Central memory CD8-positive, alpha-beta T cell (primary cell): ENCODE data around the gene OR1N2.
"Not testable (repeated sequence)": the region's sequence is repeated elsewhere in the genome, so short reads cannot be mapped to it uniquely, and the experiment has no call there.

Source experiments
- ATAC-seq: fragments of 150-1000 bp; cut with Tn5 transposase; replicated peaks from 2 replicates; pipeline ENCODE4 v1.10.0; 2022; ENCODE audit warnings: mild to moderate bottlenecking, moderate FRiP score, moderate number of reproducible peaks; ENCODE audit not compliant: poor library complexity, severe bottlenecking; ENCODE audit errors: extremely low read depth
- DNase-seq, 2 donors: peaks; one replicate each; pipeline ENCODE4 v3.0.0; 2021; ENCODE audit warnings: low spot score in 2 of 2
- H3K27ac Mint-ChIP-seq: one replicate; pipeline ENCODE4 v1.8.0; 2022; ENCODE audit warnings: low read depth, mild to moderate bottlenecking, moderate library complexity, mixed read lengths
- H3K27me3 Mint-ChIP-seq: one replicate; pipeline ENCODE4 v1.8.0; 2022; ENCODE audit warnings: mixed read lengths
- H3K36me3 Mint-ChIP-seq: one replicate; pipeline ENCODE4 v1.8.0; 2022; ENCODE audit warnings: mild to moderate bottlenecking, moderate library complexity, mixed read lengths; ENCODE audit not compliant: insufficient read depth
- H3K4me1 Mint-ChIP-seq: one replicate; pipeline ENCODE4 v1.8.0; 2022; ENCODE audit warnings: mixed read lengths
- H3K4me3 Mint-ChIP-seq: one replicate; pipeline ENCODE4 v1.8.0; 2022; ENCODE audit warnings: mild to moderate bottlenecking, moderate library complexity, mixed read lengths
- H3K9me3 Mint-ChIP-seq: one replicate; pipeline ENCODE4 v1.8.0; 2022; ENCODE audit warnings: mixed read lengths

Gene OR1N2

GRCh38 chr9:122552812-122553211, at the start of gene OR1N2:
OR1N2 (plus strand) TSS chr9:122553112; CDS start chr9:122553212, 100 bp downstream.
- peaks cover 49% of the 10 kb centered on the region for H3K27me3 Mint-ChIP-seq
- H3K4me3 Mint-ChIP-seq: no peak within 1 kb of the TSS
- DNase-seq (no peak), ATAC-seq (no peak)
- no peaks in the 10 kb centered on the region for H3K4me1 Mint-ChIP-seq
- H3K36me3 Mint-ChIP-seq: no peaks in the 10 kb centered on the region
- H3K9me3 Mint-ChIP-seq: no peaks in the 10 kb centered on the region
- no peak within 1 kb of the TSS for H3K27ac Mint-ChIP-seq

- no peaks in the 10 kb centered on the region for H3K9me3 Mint-ChIP-seq
- no peaks in the 10 kb centered on the region for H3K36me3 Mint-ChIP-seq
- H3K27ac Mint-ChIP-seq: no peak overlapping the region
- no peak overlapping the region for H3K4me3 Mint-ChIP-seq
- DNase-seq (no peak), ATAC-seq (no peak)
- H3K27me3 Mint-ChIP-seq: peaks cover 40% of the 10 kb centered on the region
- no peaks in the 10 kb centered on the region for H3K4me1 Mint-ChIP-seq
These were observed 45.9 kb upstream of the OR1N2 start for GRCh38 chr9:122506964-122507363.

- peaks cover 2% of the 10 kb centered on the region for H3K36me3 Mint-ChIP-seq
- H3K4me3 Mint-ChIP-seq: no peak within 1 kb of the TSS
- ATAC-seq (no peak), DNase-seq (no peak)
- no peaks in the 10 kb centered on the region for H3K4me1 Mint-ChIP-seq
- H3K27me3 Mint-ChIP-seq: peaks cover 40% of the 10 kb centered on the region
- no peak within 1 kb of the TSS for H3K27ac Mint-ChIP-seq
- no peaks in the 10 kb centered on the region for H3K9me3 Mint-ChIP-seq
These were observed 42.4 kb upstream of the OR1N2 start, which contains the start of gene OR1J2 for GRCh38 chr9:122510502-122510901. OR1J2 (plus strand) TSS chr9:122510802; CDS start chr9:122510802, 0 bp downstream.

- Mint-ChIP-seq H3K9me3 (no peaks in the 10 kb centered on the region), H3K4me1 (no peaks in the 10 kb centered on the region), H3K27ac (no peak overlapping the region), H3K36me3 (peaks cover 2% of the 10 kb centered on the region), H3K27me3 (peaks cover 7% of the 10 kb centered on the region), H3K4me3 (no peak overlapping the region)
- no peak for DNase-seq
- no peak for ATAC-seq
These were observed 34.7 kb upstream of the OR1N2 start for GRCh38 chr9:122518226-122518625.

- DNase-seq: no peak
- Mint-ChIP-seq H3K27me3 (peaks cover 13% of the 10 kb centered on the region), H3K4me1 (no peaks in the 10 kb centered on the region), H3K36me3 (peaks cover 2% of the 10 kb centered on the region), H3K9me3 (no peaks in the 10 kb centered on the region), H3K27ac (no peak within 1 kb of the TSS), H3K4me3 (no peak within 1 kb of the TSS)
- ATAC-seq: no peak
These were observed 34.1 kb upstream of the OR1N2 start, which contains the start of gene OR1J4 for GRCh38 chr9:122518841-122519240. OR1J4 (plus strand) TSS chr9:122519141; CDS start chr9:122519141, 0 bp downstream.

- Mint-ChIP-seq H3K4me3 (no peak overlapping the region), H3K27ac (no peak overlapping the region), H3K27me3 (peaks cover 14% of the 10 kb centered on the region), H3K9me3 (no peaks in the 10 kb centered on the region), H3K36me3 (peaks cover 2% of the 10 kb centered on the region), H3K4me1 (no peaks in the 10 kb centered on the region)
- no peak for DNase-seq
- ATAC-seq: no peak
These were observed 33.5 kb upstream of the OR1N2 start for GRCh38 chr9:122519376-122519775.

- H3K9me3 Mint-ChIP-seq: no peaks in the 10 kb centered on the region
- no peaks in the 10 kb centered on the region for H3K36me3 Mint-ChIP-seq
These were observed 26.3 kb upstream of the OR1N2 start for GRCh38 chr9:122526602-122527001.

GRCh38 chr9:122527193-122527592, 25.7 kb upstream of the OR1N2 start, which contains the start of gene OR1N1:
OR1N1 (minus strand) TSS chr9:122527293; CDS start chr9:122527293, 0 bp downstream.
- ATAC-seq (no peak), DNase-seq (no peak)
- no peak within 1 kb of the TSS for H3K4me3 Mint-ChIP-seq
- H3K4me1 Mint-ChIP-seq: peaks cover 5% of the 10 kb centered on the region
- H3K36me3 Mint-ChIP-seq: no peaks in the 10 kb centered on the region
- peaks cover 39% of the 10 kb centered on the region for H3K27me3 Mint-ChIP-seq
- no peak within 1 kb of the TSS for H3K27ac Mint-ChIP-seq
- H3K9me3 Mint-ChIP-seq: no peaks in the 10 kb centered on the region

More at GRCh38 chr9:122526602-122527001, 26.3 kb upstream of the OR1N2 start:
- DNase-seq: no peak
- no peak for ATAC-seq
- Mint-ChIP-seq H3K4me1 (peaks cover 5% of the 10 kb centered on the region), H3K27me3 (peaks cover 35% of the 10 kb centered on the region), H3K4me3 (no peak overlapping the region), H3K27ac (no peak overlapping the region)

GRCh38 chr9:122531157-122531556, 21.8 kb upstream of the OR1N2 start:
- H3K27me3 Mint-ChIP-seq: peaks cover 56% of the 10 kb centered on the region
- not testable (repeated sequence) for H3K27ac Mint-ChIP-seq, H3K9me3 Mint-ChIP-seq, H3K4me3 Mint-ChIP-seq, H3K4me1 Mint-ChIP-seq, ATAC-seq, DNase-seq, H3K36me3 Mint-ChIP-seq

- ATAC-seq (no peak), DNase-seq (no peak)
- no peak overlapping the region for H3K4me3 Mint-ChIP-seq
- H3K4me1 Mint-ChIP-seq: no peaks in the 10 kb centered on the region
- no peak overlapping the region for H3K27ac Mint-ChIP-seq
- peaks cover 44% of the 10 kb centered on the region for H3K27me3 Mint-ChIP-seq
- no peaks in the 10 kb centered on the region for H3K9me3 Mint-ChIP-seq
- H3K36me3 Mint-ChIP-seq: no peaks in the 10 kb centered on the region
These were observed 16.8 kb upstream of the OR1N2 start for GRCh38 chr9:122536134-122536533.

GRCh38 chr9:122537066-122537465, 15.8 kb upstream of the OR1N2 start:
- H3K27me3 Mint-ChIP-seq: peaks cover 50% of the 10 kb centered on the region
- not testable (repeated sequence) for H3K4me3 Mint-ChIP-seq, H3K36me3 Mint-ChIP-seq, H3K9me3 Mint-ChIP-seq, ATAC-seq, H3K27ac Mint-ChIP-seq, DNase-seq, H3K4me1 Mint-ChIP-seq

GRCh38 chr9:122538757-122539156, 14.2 kb upstream of the OR1N2 start:
- Mint-ChIP-seq H3K4me1 (no peaks in the 10 kb centered on the region), H3K4me3 (no peak overlapping the region), H3K27me3 (peaks cover 49% of the 10 kb centered on the region), H3K27ac (no peak overlapping the region), H3K9me3 (no peaks in the 10 kb centered on the region), H3K36me3 (no peaks in the 10 kb centered on the region)
- DNase-seq (no peak), ATAC-seq (no peak)

GRCh38 chr9:122546196-122546595, 6.7 kb upstream of the OR1N2 start:
- Mint-ChIP-seq H3K9me3 (no peaks in the 10 kb centered on the region), H3K4me3 (no peak overlapping the region), H3K27me3 (peaks cover 69% of the 10 kb centered on the region), H3K36me3 (no peaks in the 10 kb centered on the region), H3K27ac (no peak overlapping the region), H3K4me1 (no peaks in the 10 kb centered on the region)
- no peak for ATAC-seq
- DNase-seq: no peak
